Subcutaneous abdominal adipose tissue (tissue), 5 donors: Measurements from ENCODE around the gene RAB14.

Source experiments
- H3K27ac ChIP-seq: one replicate; pipeline ENCODE4 v1.7.0; 2013; ENCODE audit warnings: low read depth, mild to moderate bottlenecking, inconsistent platforms, low read length, moderate library complexity
- H3K27me3 ChIP-seq, 5 donors: one replicate each; pipeline ENCODE4 v1.7.0; 2013; ENCODE audit warnings: low read length in 5 of 5, inconsistent platforms in 1 of 5; ENCODE audit not compliant: control insufficient read depth in 5 of 5, insufficient read depth in 4 of 5
- H3K36me3 ChIP-seq, 5 donors: one replicate each; pipeline ENCODE4 v1.7.0; 2013; ENCODE audit warnings: low read length in 5 of 5; ENCODE audit not compliant: control insufficient read depth in 5 of 5, insufficient read depth in 5 of 5
- H3K4me1 ChIP-seq, 5 donors: one replicate each; pipeline ENCODE4 v1.7.0; 2013; ENCODE audit warnings: low read length in 5 of 5, mild to moderate bottlenecking in 3 of 5, moderate library complexity in 1 of 5; ENCODE audit not compliant: control insufficient read depth in 5 of 5, insufficient read depth in 5 of 5
- H3K4me3 ChIP-seq, 5 donors: one replicate each; pipeline ENCODE4 v1.7.0; 2013; ENCODE audit warnings: low read length in 5 of 5, low read depth in 1 of 5
- H3K9ac ChIP-seq, 5 donors: one replicate each; pipeline ENCODE4 v1.7.0; 2013; ENCODE audit warnings: low read length in 5 of 5, mild to moderate bottlenecking in 4 of 5, moderate library complexity in 3 of 5
- H3K9me3 ChIP-seq, 5 donors: one replicate each; pipeline ENCODE4 v1.7.0; 2013; ENCODE audit warnings: low read length in 5 of 5; ENCODE audit not compliant: control insufficient read depth in 5 of 5
- donor health status: healthy.
- donor health status: healthy.
- donor health status: healthy.
- donor health status: healthy.
- donor health status: healthy.

Gene RAB14

DNA sequence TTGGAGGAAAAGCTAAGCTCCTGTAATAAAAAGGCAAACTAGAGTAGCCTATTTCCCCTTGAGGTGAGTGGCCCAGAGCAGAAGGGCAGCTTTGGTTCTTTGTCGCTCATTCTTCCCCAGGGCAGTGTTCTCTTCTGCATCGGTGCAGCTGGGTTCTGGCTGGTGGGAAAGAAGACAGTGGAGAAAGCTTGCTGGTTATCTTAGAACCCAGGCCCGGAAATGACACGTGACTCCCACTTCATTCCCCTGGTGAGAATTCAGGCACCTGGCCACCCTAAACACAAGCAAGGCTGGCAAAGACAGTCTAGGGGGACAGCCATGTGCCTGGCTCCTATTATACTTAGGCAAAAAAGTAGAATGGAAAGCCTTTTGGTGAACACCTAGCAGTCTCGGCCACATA lies 33.8 kb upstream of the RAB14 start:
- H3K9ac ChIP-seq = no peak overlapping the region
- H3K27ac ChIP-seq = no peak overlapping the region
- no peaks in the 10 kb centered on the region for H3K9me3 ChIP-seq
- H3K4me3 ChIP-seq = no peak overlapping the region
- no peaks in the 10 kb centered on the region for H3K36me3 ChIP-seq
- H3K27me3 ChIP-seq = no peaks in the 10 kb centered on the region
- peaks cover 0 to 7% (median 0%) of the 10 kb centered on the region in 5 donors for H3K4me1 ChIP-seq

DNA sequence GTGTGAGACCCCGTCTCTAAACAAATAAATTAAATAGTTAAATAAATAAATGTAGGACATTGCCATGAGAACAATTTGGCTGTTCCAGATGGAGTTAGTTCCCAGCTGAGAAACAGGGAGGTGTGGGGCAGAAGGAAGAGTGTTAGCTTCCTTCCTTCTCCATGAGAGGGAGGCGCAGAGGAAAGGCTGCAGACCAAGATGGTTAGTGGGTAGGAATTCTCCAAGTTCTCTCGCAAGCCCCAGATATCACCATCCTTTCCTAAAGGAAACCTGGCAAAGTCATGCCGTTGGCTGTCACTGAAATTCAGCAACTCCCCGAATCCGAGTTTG lies 33.1 kb upstream of the RAB14 start:
- Histone ChIP-seq H3K27me3 (no peaks in the 10 kb centered on the region), H3K4me3 (no peak overlapping the region), H3K36me3 (no peaks in the 10 kb centered on the region), H3K9ac (no peak overlapping the region), H3K9me3 (no peaks in the 10 kb centered on the region), H3K27ac (no peak overlapping the region), H3K4me1 (peaks cover 0 to 7% (median 0%) of the 10 kb centered on the region in 5 donors)

DNA sequence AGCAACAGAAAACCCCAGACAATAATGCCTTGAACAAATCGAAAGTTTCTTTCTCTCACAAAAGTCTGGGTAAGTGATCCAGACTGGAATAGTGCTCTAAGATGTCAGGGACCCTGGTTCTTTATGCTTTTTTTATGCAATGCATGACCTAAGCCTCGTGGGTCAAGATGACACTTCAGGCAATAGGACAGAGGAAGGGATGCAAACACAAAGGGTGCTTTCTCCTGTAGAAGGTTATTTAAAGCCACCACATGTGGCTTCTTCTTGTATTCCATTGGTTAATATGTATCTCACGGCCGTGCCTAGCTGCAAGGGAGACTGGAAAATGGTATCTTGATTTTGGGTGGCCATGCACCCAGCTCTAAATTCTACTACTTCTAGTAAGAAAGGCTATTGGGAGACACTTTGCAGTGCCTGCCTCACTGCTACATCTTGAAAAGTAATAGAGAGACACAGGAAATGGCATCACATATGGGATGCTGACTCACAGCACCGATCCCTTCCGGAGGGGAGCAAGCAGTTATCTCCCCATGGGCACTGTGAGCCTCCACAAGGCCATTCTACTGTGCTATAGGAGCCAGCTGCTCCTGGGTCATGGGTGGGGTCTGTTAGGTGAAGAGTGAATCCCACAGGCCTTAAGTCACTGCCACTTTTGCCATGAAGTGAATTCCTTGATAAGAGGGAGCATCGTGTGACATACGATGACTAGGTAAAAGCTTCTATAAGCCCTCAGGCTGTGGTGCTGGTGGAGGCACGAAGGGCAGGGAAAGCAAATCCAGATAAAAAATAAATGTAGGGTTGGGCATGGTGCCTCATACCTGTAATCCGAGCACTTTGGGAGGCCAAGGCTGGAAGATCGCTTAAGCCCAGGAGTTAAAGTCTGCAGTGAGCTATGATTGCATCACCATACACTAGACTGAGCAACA lies 32.5 kb upstream of the RAB14 start:
- H3K27me3 ChIP-seq = no peaks in the 10 kb centered on the region
- H3K4me1 ChIP-seq = peaks cover 0 to 7% (median 0%) of the 10 kb centered on the region in 5 donors
- H3K27ac ChIP-seq = no peak overlapping the region
- no peaks in the 10 kb centered on the region for H3K36me3 ChIP-seq
- no peak overlapping the region for H3K4me3 ChIP-seq
- H3K9me3 ChIP-seq = no peaks in the 10 kb centered on the region
- H3K9ac ChIP-seq = no peak overlapping the region

DNA sequence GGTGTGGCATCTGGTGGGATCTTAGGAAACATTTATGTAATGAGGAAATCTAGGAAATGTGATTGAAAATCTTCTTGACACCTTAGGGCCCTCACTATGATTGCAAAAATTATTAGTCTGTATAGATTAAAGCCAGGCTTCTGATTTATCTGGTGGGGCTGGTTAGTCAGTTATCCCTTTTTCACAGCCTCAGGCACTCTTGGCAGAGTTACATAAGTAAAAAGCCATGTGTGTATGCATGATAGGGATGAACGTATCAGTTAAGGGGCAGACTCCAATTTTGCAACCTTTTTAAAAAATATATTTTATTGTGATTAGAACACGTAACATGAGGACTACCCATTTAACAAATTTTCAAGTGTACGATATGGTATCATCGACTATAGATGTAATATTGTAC lies 30.6 kb upstream of the RAB14 start:
- no peak overlapping the region for H3K27ac ChIP-seq
- H3K9me3 ChIP-seq = no peaks in the 10 kb centered on the region
- H3K4me3 ChIP-seq = no peak overlapping the region

DNA sequence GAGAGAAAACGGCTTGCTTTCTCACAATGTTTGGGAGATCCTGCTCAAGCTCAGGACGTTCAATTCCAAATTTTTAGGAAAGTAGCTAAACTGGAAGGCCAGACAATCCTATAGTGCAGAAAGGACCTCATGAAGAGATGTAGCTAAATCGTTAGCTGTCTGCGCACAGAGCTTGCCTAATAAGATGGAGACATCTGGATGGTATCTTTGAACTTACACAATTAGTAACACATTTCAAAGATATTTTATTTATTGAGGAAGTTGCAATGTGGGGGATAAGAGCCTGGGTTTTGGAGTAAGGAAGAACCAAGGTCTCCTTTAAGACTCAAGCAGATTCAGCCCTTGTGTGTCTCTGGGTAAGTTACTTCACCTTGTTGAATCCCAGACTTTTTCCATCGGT lies 28.6 kb upstream of the RAB14 start:
- Histone ChIP-seq H3K27me3 (no peaks in the 10 kb centered on the region), H3K4me1 (peaks cover 0 to 7% (median 0%) of the 10 kb centered on the region in 5 donors), H3K9me3 (no peaks in the 10 kb centered on the region), H3K27ac (no peak overlapping the region), H3K36me3 (no peaks in the 10 kb centered on the region), H3K9ac (no peak overlapping the region), H3K4me3 (no peak overlapping the region)

More for the DNA sequence above, 30.6 kb upstream of the RAB14 start:
- Histone ChIP-seq H3K4me1 (peaks cover 0 to 7% (median 0%) of the 10 kb centered on the region in 5 donors), H3K36me3 (no peaks in the 10 kb centered on the region), H3K9ac (no peak overlapping the region), H3K27me3 (no peaks in the 10 kb centered on the region)

DNA sequence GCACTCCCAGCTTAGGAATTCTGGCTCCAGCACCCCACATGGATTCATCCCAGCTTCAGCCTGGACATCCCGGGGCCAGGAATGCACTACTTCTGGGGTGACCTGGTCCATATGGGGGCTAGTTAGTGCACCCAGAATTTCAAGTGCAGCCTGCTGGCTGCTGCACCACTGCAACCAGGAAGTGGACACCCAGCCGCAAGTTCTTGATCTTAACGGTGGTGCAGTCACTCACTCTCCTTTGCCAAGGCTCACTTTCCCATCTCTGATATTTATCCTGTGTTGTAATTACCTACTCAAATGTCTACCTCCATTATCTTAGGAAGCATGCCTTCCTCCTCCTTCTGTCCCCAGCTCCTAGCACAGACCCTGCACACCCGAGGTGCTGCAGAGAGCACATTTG lies 26.2 kb upstream of the RAB14 start:
- peaks cover 0 to 2% (median 0%) of the 10 kb centered on the region in 5 donors for H3K4me1 ChIP-seq
- H3K9ac ChIP-seq = no peak overlapping the region
- no peaks in the 10 kb centered on the region for H3K36me3 ChIP-seq
- H3K4me3 ChIP-seq = no peak overlapping the region
- no peak overlapping the region for H3K27ac ChIP-seq
- H3K27me3 ChIP-seq = no peaks in the 10 kb centered on the region
- H3K9me3 ChIP-seq = no peaks in the 10 kb centered on the region

DNA sequence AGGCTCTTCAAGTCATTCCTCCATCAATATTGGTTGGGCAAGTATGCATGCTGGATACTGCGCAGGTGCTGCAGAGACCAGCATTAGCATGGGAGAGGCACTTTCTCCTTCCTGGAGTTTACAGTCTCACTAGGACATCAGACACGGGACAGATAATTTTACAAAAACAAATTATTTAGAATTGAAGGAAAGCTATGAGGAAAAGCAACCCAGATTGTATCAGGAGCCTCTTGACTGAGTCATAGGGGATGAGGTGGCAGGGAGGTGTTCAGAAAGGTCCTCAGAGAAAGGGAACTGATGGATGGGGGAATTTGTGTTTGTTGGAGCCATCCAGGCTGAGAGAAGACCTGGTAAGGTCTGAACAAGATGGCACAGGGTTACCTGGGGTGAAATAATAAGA lies 24.5 kb upstream of the RAB14 start:
- Histone ChIP-seq H3K9ac (no peak overlapping the region), H3K4me1 (peaks cover 0 to 7% (median 5%) of the 10 kb centered on the region in 5 donors), H3K27ac (no peak overlapping the region), H3K27me3 (no peaks in the 10 kb centered on the region), H3K9me3 (no peaks in the 10 kb centered on the region), H3K36me3 (no peaks in the 10 kb centered on the region), H3K4me3 (no peak overlapping the region)

DNA sequence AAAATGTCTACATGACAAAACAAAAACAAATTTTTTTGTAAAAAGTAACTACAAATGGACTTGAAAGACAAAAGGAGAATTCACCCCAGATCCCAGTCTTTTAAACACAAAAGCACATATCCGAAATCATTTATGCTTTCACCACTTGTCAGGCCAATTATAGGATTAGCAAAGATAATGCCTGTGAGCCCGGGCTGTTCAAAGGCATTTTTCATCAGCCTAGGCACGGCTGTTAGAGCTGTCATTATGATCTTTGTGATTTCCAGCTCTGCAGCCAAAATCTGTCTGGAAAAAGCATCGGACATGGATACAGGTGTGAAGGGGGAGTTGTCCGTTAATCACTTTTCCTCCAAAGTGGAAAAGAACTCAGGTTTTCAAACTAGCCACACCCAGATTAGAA lies 23.6 kb upstream of the RAB14 start:
- Histone ChIP-seq H3K27ac (no peak overlapping the region), H3K4me1 (peaks cover 0 to 7% (median 5%) of the 10 kb centered on the region in 5 donors), H3K27me3 (no peaks in the 10 kb centered on the region), H3K36me3 (no peaks in the 10 kb centered on the region), H3K9me3 (no peaks in the 10 kb centered on the region), H3K9ac (no peak overlapping the region), H3K4me3 (no peak overlapping the region)

DNA sequence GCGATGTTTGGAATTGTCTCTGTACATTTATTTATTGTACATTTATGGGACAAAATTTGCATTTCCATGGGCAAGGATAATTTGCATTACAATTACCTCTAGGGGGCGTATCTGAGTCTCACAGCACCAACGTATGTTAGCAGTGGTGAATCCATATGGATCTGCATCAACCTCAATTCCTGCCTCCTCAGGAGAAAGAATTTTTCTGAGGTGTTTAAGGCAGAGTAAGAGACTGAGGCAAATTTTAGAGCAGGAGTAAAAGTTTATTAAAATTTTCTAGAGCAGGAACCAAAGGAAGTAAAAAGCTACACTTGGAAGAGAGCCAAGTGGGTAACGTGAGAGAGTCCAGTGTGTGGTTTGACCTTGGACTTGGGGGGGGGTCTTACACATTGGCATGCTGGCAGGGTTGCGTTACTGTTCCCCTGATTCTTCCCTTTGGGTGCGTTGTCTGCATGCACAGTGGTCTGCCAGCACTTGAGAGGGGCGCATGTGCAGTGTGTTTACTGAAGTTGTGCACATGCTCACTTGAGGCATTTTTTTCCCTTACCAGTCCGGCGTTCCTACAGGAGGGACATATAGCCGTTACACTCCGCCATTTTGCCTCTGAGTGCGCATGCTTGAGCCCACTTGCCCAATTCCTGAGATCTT lies 21.0 kb upstream of the RAB14 start:
- Histone ChIP-seq H3K27ac (no peak overlapping the region), H3K36me3 (no peaks in the 10 kb centered on the region), H3K27me3 (no peaks in the 10 kb centered on the region)

DNA sequence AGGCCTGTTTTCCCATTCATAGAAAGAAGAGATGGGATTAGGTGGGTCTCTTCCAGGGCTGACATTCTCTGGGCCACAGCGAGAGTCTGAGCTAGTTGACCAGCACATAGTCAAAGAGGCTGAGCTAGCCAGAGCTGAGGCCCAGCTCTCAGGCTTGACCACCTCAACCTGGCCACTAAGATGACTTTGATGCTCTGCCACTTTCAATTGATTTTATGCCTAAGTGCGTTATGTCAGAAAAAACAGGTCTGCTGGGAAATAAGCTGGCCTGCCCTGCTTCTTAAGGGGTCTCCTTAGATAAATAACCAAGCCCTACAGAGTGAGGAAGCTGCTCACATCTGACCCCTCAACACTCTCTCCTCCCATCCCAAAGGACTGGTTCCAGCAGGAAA lies 20.0 kb upstream of the RAB14 start:
- Histone ChIP-seq H3K9ac (no peak overlapping the region), H3K9me3 (no peaks in the 10 kb centered on the region), H3K36me3 (no peaks in the 10 kb centered on the region), H3K4me3 (no peak overlapping the region), H3K27me3 (no peaks in the 10 kb centered on the region), H3K4me1 (peaks cover 0 to 7% (median 5%) of the 10 kb centered on the region in 5 donors), H3K27ac (no peak overlapping the region)

More for the DNA sequence above, 21.0 kb upstream of the RAB14 start:
- no peak overlapping the region for H3K9ac ChIP-seq
- no peaks in the 10 kb centered on the region for H3K9me3 ChIP-seq
- peak overlapping the region in 2 of 5 donors; percentile 3 to 29 for H3K4me3 ChIP-seq
- peaks cover 0 to 7% (median 5%) of the 10 kb centered on the region in 5 donors for H3K4me1 ChIP-seq
